GM21381 (cell line): ENCODE measurements around the gene KTI12.
"Not testable (repeated sequence)": the region's sequence is repeated elsewhere in the genome, so short reads cannot be mapped to it uniquely, and the experiment has no call there.

Experiments
- ATAC-seq: cut with Tn5 transposase; IDR thresholded peaks from one replicate; pipeline ENCODE4 v1.9.1; 2021; ENCODE audit warnings: mild to moderate bottlenecking, moderate library complexity; ENCODE audit not compliant: unreplicated experiment

Gene KTI12

DNA sequence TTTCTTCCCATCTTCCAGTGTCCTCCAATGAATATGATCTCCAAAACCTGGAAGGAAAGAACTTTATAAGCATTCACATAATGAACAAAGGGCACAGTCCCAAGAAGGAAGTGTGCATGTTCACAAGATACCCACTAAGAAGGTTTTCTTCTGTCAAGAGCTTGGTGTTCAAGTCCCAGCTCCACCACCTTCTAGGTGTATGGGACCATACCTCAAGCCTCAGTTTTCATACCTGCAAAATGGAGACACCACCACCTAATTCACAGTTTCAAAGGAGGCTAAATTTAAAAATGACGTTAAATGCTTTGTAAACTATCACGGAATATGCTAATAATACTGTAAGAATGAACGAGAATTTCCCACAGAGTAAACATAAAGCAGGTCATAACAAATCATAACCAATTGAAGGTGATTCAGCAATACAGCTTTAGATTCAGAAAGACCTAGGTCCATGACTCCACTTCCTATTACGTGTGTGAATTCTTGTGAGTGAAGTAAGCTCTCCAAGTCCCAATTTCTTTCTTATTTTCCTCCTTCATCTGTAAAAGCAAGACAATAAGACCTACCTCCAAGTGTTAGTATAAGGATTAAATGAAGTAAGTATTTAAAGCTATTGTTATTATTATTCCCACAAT lies 8.1 kb upstream of the KTI12 start:
- no peak for ATAC-seq

DNA sequence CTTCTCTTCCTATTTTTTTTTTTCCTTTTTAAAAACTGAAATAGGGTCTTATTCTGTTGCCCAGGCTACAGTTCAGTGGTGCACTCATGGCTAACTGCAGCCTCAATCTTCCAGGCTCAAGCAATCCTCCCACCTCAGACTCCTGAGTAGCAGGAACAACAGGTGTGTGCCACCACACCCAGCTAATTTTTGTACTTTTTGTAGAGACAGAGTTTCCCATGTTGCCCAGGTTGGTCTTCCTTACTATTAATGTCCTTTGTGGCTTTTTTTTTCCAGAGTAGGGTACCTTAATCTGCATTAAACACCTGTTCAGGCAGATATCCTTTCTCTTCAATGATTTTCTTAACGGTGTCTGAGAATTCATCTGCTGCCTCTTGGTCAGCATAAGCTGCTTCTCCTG lies 4.3 kb upstream of the KTI12 start:
- no peak for ATAC-seq

DNA sequence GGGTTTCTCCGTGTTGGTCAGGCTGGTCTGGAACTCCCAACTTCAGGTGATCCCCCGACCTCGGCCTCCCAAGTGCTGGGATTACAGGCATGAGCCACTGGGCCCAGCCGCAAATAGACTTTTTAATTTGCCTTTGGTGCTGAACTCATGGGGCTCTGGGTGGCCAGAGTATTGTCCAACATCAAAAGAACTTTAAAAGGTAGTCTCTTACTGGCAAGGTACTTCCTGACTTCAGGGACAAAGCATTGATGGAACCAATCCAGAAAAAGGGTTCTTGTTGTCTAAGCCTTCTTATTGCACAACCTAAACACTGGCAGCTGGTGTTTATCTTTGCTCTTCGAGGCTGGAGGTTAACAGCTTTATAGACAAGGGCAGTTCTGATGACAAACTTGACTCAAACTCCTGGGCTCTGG lies 3.8 kb upstream of the KTI12 start:
- no peak for ATAC-seq

DNA sequence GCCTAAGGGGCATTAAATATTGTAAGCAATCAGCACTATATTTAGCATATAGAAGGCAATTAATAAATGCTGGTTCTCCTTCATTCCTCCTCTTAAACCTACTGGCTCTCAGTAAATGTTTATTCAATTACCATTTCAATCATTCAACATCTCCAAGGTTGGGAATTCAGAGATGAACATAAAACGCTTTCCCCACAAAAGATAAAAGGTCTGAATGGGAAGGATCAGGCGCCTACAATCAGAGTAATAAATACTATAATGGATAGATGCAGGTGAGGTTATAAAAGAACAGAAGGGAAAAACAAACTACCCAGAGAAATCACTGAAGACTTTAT lies 407 bp upstream of the KTI12 start:
- ATAC-seq, result no peak

DNA sequence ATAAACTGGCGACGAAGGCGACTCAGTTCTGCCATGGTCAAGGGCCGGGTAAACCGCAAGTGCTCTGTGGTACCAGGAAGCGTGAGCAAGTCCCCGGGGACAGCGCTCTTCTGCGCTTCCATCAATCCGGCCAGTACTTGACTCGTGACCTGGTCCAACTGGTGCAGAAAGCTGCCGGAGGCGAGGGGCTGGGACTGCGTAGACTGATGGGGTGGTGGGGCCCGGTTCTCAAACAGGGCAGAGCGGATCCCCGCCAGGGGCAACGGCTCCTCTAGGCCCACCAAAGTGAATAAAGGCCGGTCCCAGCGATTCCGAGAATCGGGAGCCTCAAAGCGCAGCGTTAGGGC lies 852 bp downstream of the KTI12 start:
- peak; percentile 46 for ATAC-seq

DNA sequence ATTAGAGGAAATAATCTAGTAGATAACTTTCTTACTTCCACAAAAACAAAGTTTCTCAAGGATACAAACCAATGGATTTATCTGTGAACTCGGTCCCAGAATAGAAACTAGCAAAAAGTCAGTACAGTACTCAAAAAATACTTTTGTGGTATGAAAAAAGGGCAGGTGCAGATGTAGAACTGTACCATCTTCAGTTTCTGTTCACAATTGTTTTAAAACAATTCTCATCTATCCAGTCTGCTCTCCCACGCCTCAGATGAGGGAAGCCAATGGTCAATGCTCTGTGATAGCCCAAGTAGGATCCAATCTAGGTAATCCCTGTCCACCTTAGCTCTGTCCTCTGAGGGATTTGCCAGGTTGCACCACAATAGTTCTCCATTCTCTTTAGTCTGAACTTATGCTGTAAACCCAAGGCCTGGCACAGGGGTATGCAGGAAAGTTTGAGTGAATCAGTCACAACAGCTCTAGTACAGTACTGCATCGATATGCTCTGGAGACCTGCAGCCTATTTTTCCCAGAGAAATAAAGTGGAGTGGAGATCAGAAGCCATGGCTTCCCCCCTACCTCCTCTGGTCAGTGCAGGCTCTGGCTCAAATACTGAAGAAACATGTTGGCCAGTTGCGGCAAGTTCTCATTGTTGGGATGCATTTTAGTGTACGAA lies 1.4 kb downstream of the KTI12 start:
- ATAC-seq, result peak; percentile 28

DNA sequence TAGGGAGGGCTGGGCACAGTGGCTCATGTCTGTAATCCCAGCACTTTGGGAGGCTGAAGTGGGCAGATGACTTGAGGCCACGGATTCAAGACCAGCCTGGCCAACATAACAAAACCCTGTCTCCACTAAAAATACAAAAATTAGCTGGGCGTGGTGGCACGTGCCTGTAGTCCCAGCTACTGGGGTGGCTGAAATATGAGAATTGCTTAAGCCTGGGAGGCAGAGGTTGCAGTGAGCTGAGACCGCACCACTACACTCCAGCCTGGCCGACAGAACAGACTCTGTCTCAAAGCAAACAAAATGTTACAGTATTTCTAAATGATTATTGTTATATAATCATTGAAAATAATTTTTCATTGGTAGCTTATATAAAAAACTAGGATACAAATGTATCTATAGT lies 4.8 kb downstream of the KTI12 start:
- not testable (repeated sequence) for ATAC-seq

DNA sequence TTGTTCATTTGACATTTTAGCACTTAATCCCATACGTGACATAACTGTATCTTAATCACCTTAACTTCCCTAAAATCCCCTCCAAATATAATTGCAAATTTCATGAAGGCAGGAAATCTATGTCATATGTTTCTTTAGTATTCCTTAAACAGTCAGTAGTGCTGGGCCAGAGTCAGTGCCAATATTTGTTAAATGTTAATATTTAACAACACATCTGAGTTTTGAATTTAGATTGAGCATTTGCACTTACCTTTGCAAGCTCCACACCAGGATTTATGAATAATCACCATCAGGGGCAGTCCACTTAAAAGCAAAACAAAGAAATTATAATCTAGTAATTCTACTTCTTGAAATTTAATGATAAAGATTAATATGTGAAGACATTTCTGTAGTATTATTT lies 5.3 kb downstream of the KTI12 start:
- no peak for ATAC-seq

DNA sequence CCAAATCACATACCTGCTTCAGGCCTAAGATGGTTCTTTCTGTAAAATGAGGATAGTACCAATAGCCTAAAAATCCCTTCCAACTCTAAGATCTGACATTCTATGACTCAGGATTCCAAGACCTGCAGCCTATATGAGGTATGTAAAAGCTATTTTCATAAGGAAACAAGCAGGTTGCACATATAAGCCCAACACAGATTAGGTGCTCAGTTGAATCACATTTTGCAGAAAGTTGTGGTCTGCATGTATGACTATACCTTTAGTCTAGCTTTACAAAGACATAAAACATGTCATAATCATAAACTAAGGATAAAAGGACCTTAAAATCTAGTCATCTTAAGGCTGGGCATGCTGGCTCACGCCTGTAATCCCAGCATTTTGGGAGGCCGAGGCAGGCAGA lies 7.3 kb downstream of the KTI12 start:
- ATAC-seq, result no peak

DNA sequence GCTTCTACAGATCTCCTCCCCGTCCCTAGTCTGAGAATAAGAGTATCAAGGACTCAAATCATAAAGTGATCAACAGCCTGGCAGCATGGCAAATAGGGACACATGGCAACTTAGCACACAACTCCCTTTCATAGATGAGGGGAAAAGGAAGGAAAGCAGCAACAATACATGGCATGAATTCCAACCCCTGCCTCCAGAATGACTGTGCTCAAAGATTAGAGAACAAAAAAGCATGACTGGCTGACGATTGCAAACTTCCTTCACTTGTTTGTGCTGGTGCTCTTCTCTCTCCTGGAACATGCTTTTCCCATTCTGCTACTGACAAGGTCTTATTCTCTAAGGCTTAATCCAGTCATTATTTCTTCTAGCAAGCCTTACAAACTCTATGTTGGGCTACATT lies 11.5 kb downstream of the KTI12 start:
- no peak for ATAC-seq

DNA sequence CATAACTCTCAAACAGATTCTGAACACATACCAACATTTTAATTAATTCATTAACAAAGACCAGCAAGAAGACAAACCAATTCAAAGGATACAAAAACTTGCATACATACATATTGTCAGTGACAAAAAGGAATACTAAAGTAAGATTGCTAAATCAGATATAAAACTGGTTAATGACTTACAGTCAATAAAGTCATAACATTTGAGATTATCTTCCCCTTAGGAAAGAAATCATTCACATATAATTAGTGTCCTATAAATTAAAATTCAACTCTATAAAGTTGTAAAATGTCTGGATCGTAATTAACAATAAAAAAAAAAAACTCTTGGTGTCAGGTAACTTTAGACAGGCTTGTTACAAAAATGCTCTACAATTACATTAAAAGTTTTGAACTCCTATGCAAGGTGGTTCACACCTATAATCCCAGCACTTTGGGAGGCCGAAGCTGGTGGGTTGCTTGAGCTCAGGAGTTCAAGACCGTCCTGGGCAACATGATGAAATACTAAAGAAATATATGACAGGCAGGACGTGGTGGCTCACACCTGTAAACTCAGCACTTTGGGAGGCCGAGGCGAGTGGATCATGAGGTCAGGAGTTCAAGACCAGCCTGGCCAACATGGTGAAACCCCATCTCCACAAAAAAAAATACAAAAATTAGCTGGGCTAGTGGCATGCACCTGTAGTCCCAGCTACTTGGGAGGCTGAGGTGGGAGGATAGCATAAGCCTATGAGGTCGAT lies 25.4 kb downstream of the KTI12 start:
- no peak for ATAC-seq

DNA sequence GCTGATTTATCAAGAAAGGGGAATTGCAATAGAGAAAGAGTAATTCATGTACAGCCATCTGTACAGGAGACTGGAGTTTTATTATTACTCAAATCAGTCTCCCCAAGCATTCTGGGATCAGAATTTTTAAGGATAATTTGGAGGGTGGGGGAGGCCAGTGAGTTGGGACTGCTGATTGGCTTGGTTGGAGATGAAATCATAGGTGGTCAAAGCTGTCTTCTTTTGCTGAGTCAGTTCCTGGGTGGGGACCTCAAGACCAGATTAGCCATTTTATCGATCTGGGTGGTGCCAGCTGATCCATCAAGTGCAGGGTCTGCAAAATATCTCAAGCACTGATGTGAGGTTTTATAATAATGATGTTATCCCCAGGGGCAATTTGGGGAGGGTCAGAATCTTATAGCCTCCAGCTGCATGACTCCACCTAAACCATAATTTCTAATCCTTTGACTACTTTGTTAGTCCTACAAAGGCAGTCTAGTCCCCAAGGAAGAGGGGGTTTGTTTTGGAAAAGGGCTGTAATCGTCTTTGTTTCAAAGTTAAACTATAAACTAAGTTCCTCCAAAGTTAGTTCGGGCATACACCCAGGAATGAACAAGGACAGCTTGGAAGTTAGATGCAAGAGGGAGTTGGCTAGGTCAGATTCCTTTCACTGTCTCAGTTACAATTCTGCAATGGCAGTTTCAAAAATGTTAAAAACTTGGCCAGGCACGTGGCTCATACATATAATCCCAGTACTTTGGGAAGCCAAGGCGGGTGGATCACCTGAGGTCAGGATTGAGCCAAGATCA lies 26.2 kb downstream of the KTI12 start:
- ATAC-seq, result no peak

DNA sequence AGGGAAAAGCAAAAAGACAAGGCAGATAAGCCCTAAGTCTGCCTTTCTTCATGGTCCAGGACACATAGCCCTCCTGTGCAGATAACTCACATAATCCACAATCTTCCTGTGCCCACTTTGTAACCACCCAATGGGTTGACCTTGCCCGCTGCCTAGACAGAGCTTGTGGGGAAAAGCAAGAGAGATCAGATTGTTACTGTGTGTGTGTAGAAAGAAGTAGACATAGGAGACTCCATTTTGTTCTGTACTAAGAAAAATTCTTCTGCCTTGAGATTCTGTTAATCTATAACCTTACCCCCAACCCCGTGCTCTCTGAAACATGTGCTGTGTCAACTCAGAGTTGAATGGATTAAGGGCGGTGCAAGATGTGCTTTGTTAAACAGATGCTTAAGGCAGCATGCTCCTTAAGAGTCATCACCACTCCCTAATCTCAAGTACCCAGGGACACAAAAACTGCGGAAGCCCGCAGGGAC lies 27.5 kb downstream of the KTI12 start:
- ATAC-seq, result not testable (repeated sequence)

DNA sequence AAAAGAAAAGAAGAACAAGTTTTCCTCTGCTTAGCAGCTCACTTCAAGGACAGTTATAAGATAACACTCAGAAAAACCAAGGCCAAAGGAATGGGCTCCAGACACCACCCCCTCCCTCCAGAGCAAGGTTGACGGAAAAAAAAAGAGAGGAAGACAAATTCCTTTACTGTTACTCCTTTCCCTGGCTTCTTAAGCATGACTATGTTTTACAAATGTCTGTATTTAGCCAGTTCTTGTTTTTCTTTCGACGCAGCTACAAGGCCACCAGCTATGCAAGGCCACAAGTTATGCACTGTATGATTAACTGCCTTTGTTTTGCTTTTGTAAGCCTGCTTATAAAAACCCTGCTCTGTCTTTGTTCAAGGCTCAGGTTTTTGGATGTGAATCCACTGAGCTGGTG lies 28.1 kb downstream of the KTI12 start:
- ATAC-seq, result not testable (repeated sequence)

DNA sequence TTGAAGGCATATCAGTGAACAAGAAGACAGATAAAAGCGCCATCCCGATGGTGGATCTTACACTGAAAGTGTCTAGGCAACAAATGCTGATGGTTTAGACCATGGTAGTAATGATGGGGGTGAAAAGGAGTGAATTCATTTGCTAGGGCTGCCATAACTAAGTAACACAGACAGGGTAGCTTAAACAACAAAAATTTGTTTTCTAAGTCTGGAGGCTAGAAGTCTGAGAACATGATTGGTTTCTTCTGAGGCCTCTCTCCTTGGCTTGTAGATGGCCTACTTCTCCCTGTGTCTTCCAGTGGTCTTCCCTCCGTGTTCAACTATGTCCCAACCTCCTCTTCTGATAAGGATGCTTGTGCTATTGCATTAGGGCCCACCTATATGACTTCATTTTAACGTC lies 29.7 kb downstream of the KTI12 start:
- no peak for ATAC-seq

DNA sequence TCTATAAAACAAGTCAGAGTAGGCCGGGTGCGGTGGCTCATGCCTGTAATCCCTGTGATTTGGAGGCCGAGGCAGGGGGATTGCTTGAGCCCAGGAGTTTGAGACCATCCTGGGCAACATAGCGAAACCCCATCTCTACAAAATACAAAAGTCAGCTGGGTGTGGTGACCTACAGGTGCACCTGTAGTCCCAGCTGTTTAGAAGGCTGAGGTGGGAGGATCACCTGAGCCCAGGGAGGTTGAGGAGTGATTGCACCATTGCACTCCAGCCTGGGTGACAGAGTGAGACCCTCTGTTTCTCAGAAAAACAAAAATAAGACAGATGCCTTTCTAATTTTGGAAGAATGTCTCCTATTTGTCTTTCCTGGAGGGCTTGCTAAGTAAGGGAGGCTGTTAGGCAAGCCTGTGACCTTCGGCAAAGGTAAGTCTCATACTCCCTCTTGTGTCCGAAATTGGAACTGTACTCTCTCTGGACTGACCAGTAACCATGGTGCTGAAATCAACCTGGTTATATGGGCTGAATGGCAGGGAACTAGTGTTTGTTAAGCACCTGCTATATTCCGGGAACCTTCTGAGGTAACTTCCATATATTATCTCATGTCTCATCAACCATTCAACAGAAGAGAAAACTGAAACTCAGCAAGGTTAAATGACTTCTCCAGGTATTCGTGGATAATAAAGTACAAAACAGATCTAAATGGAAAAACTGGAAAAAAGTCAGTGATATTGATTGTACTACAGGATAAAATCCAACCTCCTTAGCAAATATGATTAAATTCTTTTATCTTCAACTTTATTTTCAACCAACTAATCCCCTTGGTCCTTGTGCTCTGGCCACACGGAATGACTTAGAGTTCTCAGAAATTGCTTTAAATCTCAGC lies 31.3 kb downstream of the KTI12 start:
- no peak for ATAC-seq

DNA sequence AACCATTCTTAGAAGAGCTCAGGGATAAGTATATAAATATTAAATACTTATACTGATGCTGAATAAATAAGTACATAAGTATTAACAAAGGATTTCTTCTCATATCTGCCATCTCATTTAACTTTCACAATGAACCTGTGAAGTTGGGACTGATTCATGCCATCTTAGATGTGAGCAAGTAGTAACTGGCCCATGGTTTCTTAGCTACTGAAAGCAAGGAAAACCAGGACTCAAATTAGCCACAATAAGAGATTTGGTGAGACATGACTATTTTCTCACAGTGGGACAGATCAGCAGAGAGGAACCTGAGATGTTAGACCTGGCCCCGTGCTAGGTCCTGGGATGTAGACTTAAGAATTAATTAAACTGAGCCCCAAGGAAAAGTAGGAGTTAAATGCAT lies 34.9 kb downstream of the KTI12 start:
- ATAC-seq, result no peak

DNA sequence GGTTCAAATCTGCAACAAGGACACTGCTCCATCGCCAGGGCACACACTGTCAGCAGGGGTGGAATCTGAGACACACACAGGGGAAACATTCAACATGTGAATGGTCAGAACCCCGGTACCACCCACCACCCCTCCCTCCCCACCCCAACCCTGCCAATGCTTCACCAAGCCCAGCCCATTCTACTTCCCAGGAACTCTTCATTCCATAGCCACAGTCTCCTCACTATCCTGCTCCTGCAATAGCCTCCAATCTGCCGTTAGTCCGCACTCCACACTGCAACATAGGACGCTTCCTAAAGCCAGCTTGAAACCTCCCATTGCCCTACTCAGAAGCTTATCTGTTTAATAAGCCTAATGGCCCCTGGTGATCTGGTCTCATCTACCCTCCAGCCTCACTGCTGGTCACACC lies 35.6 kb downstream of the KTI12 start:
- no peak for ATAC-seq

DNA sequence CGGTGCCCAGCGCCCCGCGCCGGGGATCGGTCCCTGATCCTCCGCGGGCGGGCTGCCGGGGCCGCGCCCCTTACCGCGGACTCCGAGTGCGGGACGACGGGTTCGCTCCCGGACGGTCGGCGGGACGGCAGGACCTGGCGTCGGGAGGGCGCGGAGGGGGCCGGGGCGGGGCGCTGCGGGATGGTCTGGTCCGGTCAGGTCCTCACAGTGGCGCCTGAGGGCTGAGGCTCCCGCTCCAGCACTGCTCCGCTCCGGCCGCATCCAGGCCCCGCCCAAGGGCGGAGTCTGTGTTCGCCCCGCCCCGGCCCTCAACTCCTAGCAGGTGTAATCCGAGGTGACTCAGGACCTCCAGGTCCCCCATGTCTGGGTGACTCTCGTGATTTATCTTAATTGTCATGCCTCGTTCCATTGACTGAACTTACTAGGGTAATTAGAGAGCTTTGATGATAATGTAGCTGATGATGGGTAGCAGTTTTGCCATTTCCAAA lies 43.1 kb downstream of the KTI12 start, which contains the start of gene RAB3B:
RAB3B (minus strand) TSS at position 223 of the 488 bp plus-strand sequence. CDS start 13,583 bp downstream, outside the sequence.
- ATAC-seq, result peak; percentile 57
